ENCODE results near the gene TBC1D22A.

- no peak for TF ChIP-seq CTCF (IDR thresholded peaks at IDR 0.05)
- TF ChIP-seq EP300 (IDR thresholded peaks at IDR 0.05), result no peak
These were observed 403.6 kb downstream of the TBC1D22A start for GRCh38 chr22:47166033-47166404.

Measured in gastroesophageal sphincter (tissue), 3 donors.